GM19452 (cell line): ENCODE results near the gene SHROOM3.

Experiments
- ATAC-seq: cut with Tn5 transposase; IDR thresholded peaks from one replicate; pipeline ENCODE4 v1.9.1; 2021; ENCODE audit not compliant: unreplicated experiment

Gene SHROOM3

GRCh38 chr4:76654084-76654483 lies 219.1 kb downstream of the SHROOM3 start:
- no peak for ATAC-seq

GRCh38 chr4:76654791-76655190 lies 219.8 kb downstream of the SHROOM3 start:
- no peak for ATAC-seq

GRCh38 chr4:76655566-76656479 lies 220.8 kb downstream of the SHROOM3 start:
- ATAC-seq = no peak

GRCh38 chr4:76657443-76657842 lies 222.4 kb downstream of the SHROOM3 start:
- no peak for ATAC-seq

- peak; percentile 73 for ATAC-seq
Measured at GRCh38 chr4:76658231-76659102, 223.4 kb downstream of the SHROOM3 start.

GRCh38 chr4:76659103-76659490 lies 224.1 kb downstream of the SHROOM3 start:
- no peak for ATAC-seq

- ATAC-seq = no peak
Measured at GRCh38 chr4:76663824-76664223, 228.8 kb downstream of the SHROOM3 start.

GRCh38 chr4:76665153-76665552 lies 230.1 kb downstream of the SHROOM3 start:
- ATAC-seq = no peak

- no peak for ATAC-seq
Measured at GRCh38 chr4:76665721-76666120, 230.7 kb downstream of the SHROOM3 start.

- peak; percentile 82 for ATAC-seq
Measured at GRCh38 chr4:76666944-76667532, 232.0 kb downstream of the SHROOM3 start.

GRCh38 chr4:76670631-76671030 lies 235.6 kb downstream of the SHROOM3 start:
- no peak for ATAC-seq

- no peak for ATAC-seq
Measured at GRCh38 chr4:76673362-76673761, 238.3 kb downstream of the SHROOM3 start.

- no peak for ATAC-seq
Measured at GRCh38 chr4:76674983-76675382, 240.0 kb downstream of the SHROOM3 start.

GRCh38 chr4:76677571-76678326 lies 242.7 kb downstream of the SHROOM3 start:
- no peak for ATAC-seq

- no peak for ATAC-seq
Measured at GRCh38 chr4:76679691-76680090, 244.7 kb downstream of the SHROOM3 start.

GRCh38 chr4:76680952-76681351 lies 245.9 kb downstream of the SHROOM3 start:
- peak; percentile 63 for ATAC-seq

GRCh38 chr4:76681996-76682395 lies 247.0 kb downstream of the SHROOM3 start:
- ATAC-seq = no peak

GRCh38 chr4:76683144-76683543 lies 248.1 kb downstream of the SHROOM3 start:
- no peak for ATAC-seq

GRCh38 chr4:76687746-76688448 lies 252.9 kb downstream of the SHROOM3 start:
- ATAC-seq = no peak

GRCh38 chr4:76688619-76689144 lies 253.7 kb downstream of the SHROOM3 start:
- ATAC-seq = no peak
